ENCODE results near the gene SMG7.

Gene SMG7

DNA sequence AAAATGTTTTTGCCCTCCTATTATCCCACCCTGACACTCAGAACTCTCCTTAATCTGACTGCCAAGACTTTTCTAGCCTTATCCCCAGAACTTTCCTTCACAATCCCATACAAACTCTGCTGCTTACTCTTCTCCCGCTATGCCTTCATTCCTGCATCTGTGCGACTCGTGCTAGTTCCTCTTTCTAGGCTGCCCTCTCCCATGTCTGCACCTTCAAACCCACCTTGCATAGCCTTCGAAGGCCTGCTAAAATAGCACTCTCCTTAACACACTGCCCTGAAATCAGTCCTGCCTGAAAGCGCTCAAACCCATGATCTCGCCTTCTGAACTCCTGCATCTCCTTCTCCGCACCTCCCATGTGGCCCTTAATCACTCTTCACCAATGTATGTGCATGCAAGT lies 120.4 kb downstream of the SMG7 start:
- DNase-seq, result no peak

DNA sequence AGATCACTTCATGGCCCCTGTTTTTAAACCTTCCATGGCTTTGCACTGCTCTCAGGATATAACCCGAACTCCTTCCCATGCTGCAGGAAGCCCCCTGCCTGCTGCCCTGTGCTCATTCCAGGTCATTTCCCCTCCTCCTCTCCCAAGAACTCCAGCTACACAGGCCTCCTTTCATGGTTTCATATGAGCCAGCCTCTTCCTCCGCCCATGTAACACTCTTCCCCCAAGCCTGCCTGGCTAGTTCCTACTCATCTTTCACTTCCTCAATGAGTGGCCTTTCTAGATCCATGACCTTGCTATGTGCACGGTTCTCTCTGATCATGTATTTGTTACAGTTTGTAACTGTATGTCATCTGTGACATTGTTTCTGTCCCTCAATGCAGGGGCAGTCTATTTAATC lies 121.1 kb downstream of the SMG7 start:
- no peak for DNase-seq

DNA sequence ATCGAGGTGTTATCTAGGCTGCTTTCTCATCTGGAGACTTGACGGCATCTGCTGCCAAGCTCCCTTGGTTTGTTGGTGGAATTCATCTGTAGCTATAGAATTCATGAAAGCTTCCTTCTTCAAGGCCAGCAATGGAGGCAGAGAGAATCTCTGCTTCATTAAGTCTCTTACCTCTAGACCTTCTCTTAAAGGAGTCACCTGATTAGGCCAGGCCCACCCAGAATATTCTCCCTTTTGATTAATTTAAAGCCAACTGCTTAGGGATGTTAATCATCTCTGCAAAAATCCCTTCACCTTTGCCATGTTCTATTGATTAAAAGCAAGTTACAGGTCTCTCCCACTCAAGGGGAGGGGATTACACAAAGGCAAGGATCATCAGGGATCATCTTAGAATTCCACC lies 123.2 kb downstream of the SMG7 start:
- no peak for DNase-seq

DNA sequence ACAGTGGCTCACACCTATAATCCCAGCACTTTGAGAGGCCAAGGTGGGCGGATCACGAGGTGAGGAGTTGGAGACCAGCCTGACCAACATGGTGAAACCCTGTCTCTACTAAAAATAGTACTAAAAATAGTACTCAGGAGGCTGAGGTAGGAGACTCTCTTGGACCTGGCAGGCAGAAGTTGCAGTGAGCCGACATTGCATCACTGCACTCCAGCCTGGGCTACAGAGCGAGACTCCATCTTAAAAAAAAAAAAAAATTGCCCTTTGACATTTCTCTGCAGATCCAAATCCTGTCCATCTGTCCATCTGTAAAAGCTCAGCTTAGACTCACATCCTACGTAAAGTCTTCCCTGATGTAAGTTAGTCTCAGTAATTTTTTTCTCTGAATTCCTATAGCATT lies 124.2 kb downstream of the SMG7 start:
- DNase-seq, result no peak

DNA sequence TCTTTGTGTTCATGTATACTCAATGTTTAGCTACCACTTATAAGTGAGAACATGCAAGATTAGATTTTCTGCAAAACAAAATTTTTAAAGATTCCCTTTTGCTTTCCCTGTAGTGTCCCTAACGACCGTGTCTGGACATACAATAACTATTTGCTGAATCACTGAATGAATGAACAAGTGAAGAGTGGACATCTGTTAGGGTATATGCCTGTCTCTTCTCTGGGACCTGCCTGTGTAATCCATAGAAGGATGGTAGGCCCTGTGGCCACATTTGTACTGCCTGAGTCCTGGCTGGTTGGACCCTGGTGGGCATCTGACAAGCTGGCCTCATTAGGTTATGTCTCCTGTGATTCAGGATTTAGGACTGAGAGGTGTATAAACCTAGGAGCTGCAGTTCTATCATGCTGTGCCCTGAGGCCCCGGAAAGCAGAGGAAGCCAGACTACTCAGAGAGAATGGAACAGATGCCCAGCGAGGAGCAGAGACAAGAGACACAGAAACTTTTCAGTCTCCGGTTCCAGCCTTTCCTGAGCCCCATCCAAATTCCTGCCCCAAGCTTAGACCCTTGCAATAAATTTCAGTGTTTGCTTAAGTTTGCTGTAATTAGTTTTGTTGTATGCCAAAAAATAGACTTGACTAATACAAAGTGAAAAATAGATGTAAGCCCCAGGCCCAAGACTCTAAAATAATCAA lies 125.5 kb downstream of the SMG7 start:
- no peak for DNase-seq

DNA sequence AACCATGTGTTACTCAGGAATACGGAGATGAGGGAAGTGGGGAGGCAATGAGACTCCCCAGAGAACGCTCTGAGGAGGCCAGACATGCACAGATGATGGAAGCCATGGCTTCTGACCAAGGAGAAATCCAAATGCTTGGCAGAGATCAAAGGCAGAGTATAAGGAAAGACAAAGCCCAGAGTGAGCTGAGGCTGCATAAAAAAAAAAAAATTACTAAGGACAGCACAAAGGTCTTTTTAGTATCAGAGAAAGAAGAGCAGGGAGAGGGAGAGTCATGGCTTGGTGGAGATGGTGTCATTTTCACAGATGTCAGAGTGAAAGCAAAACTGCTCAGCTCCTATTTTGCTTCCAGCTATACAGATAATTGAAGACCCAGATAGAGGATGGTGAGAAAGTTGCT lies 126.1 kb downstream of the SMG7 start:
- DNase-seq, result no peak

DNA sequence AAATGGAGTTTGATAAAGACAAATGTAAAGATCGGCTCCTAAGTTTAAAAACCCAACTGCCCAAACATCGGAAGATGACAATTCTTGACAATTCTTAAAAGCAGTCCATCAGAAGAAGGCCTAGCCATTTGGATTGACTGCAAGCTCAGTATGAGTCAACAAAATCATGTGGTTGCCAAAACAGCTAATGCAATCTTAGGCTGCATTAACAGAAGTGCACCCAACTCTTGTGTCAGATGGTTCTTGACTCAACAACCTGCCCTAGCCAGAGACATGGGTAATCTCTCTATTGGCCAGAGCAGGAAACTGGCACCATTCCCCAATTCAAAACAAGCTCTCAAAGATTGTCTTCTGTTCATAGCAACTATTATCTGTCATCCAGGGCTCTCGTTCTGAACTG lies 127.8 kb downstream of the SMG7 start:
- DNase-seq, result no peak

DNA sequence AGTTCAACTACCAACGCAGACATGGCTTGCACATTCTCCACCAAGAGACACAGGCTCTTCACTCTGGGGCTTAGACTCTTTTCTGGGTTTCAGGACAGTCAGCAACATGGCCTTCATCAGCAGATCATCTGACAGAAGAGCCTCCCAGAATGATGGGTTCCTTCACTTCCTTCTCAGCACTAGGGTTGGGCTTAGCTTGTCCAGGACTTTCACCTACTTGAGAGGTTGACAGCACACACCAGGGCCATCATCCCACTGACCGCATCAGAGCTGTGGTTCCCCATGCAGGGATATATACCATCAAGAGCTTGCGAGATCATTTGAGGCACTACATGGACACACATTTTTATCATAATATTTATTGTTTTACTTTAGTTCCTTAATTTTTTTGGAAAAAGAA lies 128.3 kb downstream of the SMG7 start:
- no peak for DNase-seq

DNA sequence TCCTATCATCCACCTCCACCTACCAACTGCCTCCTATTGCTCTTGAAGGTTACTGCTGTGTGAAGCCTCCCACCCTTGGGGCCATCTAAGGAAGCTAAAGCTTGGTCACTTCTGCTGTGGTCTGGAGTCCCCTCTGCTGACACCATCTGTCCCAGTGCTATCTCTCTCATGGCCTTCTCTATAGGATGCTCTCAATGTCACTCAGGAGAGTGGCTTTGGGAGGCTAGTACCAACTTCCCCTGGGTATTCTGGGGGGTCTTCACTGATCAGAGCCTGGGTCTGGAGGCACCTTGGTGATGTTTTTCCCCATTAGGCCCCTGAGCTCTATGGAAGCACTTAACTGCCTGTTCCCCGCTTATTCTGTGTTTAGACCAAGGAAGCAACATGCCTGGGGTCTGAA lies 130.2 kb downstream of the SMG7 start:
- no peak for DNase-seq

Measured in NCI-H526 treated with DMSO at 0.1 percent for 48 hours (cell line).